Measurements from ENCODE around the gene TCP1. TPM values are rescaled to one million over a fixed set of nuclear protein-coding genes. Genes with fewer than 3 reads are reported as not detected.
"Not testable (repeated sequence)": the region's sequence is repeated elsewhere in the genome, so short reads cannot be mapped to it uniquely, and the experiment has no call there.

The TCP1 gene
- total RNA-seq, 3 donors from 2014 or later (not counting 1 experiment from before 2014, with no cell fraction given), result 192 to 230 (median 218) TPM

GRCh38 chr6:159745081-159745480 lies 44.3 kb downstream of the TCP1 start:
- no peak for ATAC-seq
- no peak for DNase-seq
- 90% methylated on average over 5 of the region's 7 CpGs for WGBS (ENCODE audit: insufficient coverage)
- no peak overlapping the region for H3K27ac ChIP-seq (ENCODE audit: low read length)
- H3K4me1 ChIP-seq (ENCODE audit: control insufficient read depth, insufficient read depth, low read length), result no peaks in the 10 kb centered on the region
- no peaks in the 10 kb centered on the region for H3K9me3 Mint-ChIP-seq
- peaks cover 15 to 16% of the 10 kb centered on the region in 2 donors for H3K4me1 Mint-ChIP-seq
- H3K4me3 ChIP-seq (ENCODE audit: low read length), result no peak overlapping the region
- no peak overlapping the region for H3K4me3 Mint-ChIP-seq
- no peaks in the 10 kb centered on the region for H3K9me3 ChIP-seq (ENCODE audit: control insufficient read depth, insufficient read depth, low read length)
- H3K27me3 Mint-ChIP-seq (ENCODE audit: low read depth in 2 of 2), result no peaks in the 10 kb centered on the region
- H3K27ac Mint-ChIP-seq, result peak overlapping the region; percentile 51 to 79
- H3K36me3 Mint-ChIP-seq, result peaks cover 41% of the 10 kb centered on the region
- intact Hi-C loops (cut with micrococcal nuclease), result no loop called here
- TF ChIP-seq, protein P1, sequence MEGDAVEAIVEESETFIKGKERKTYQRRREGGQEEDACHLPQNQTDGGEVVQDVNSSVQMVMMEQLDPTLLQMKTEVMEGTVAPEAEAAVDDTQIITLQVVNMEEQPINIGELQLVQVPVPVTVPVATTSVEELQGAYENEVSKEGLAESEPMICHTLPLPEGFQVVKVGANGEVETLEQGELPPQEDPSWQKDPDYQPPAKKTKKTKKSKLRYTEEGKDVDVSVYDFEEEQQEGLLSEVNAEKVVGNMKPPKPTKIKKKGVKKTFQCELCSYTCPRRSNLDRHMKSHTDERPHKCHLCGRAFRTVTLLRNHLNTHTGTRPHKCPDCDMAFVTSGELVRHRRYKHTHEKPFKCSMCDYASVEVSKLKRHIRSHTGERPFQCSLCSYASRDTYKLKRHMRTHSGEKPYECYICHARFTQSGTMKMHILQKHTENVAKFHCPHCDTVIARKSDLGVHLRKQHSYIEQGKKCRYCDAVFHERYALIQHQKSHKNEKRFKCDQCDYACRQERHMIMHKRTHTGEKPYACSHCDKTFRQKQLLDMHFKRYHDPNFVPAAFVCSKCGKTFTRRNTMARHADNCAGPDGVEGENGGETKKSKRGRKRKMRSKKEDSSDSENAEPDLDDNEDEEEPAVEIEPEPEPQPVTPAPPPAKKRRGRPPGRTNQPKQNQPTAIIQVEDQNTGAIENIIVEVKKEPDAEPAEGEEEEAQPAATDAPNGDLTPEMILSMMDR (IDR thresholded peaks at IDR 0.05), result no peak
- H3K36me3 ChIP-seq (ENCODE audit: control insufficient read depth, insufficient read depth, low read length), result peaks cover 98% of the 10 kb centered on the region
- no peaks in the 10 kb centered on the region for H3K27me3 ChIP-seq (ENCODE audit: control insufficient read depth, insufficient read depth, low read length)

- ATAC-seq, result no peak
- H3K9me3 Mint-ChIP-seq, result no peaks in the 10 kb centered on the region
- H3K27me3 Mint-ChIP-seq (ENCODE audit: low read depth in 2 of 2), result no peaks in the 10 kb centered on the region
- DNase-seq, result no peak
- peaks cover 30 to 31% of the 10 kb centered on the region in 2 donors for H3K4me1 Mint-ChIP-seq
- intact Hi-C loops (cut with micrococcal nuclease), result loop anchor here (5.0 kb wide), 1 partner anchor 45 kb away; the partner anchor contains the start of gene TCP1
- Histone ChIP-seq H3K4me3 (ENCODE audit: low read length) (no peak overlapping the region), H3K4me1 (ENCODE audit: control insufficient read depth, insufficient read depth, low read length) (no peaks in the 10 kb centered on the region), H3K9me3 (ENCODE audit: control insufficient read depth, insufficient read depth, low read length) (no peaks in the 10 kb centered on the region), H3K27me3 (ENCODE audit: control insufficient read depth, insufficient read depth, low read length) (no peaks in the 10 kb centered on the region), H3K27ac (ENCODE audit: low read length) (no peak overlapping the region), H3K36me3 (ENCODE audit: control insufficient read depth, insufficient read depth, low read length) (peaks cover 86% of the 10 kb centered on the region)
- TF ChIP-seq, protein P1 (IDR thresholded peaks at IDR 0.05), result no peak
- H3K36me3 Mint-ChIP-seq, result peaks cover 26% of the 10 kb centered on the region
- H3K4me3 Mint-ChIP-seq, result no peak overlapping the region
- 86% methylated on average over 1 of the region's 1 CpG for WGBS (ENCODE audit: insufficient coverage)
- peak overlapping the region in 1 of 2 donors; percentile 71 for H3K27ac Mint-ChIP-seq
These were observed 47.2 kb downstream of the TCP1 start for GRCh38 chr6:159742165-159742564.

DNA sequence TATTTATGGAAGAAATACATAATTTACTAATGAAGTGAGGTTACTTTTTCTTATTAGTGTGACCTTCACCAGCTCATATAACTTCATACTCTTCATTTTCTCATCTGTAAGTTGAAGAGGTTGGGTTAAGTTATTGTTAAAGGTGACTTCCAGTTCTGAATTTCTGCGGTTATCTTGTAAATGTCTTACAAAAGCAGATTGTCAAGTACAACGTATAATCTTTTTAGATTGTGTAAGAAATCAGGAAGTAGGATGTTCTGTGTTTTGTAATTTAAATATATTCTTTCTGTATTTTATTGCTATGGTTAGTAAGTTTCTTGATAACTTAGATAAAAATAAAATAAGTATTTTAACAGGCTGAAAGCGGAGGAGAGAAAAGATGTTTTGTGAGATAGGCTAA lies 50.1 kb downstream of the TCP1 start:
- Mint-ChIP-seq H3K4me1 (peaks cover 15 to 26% of the 10 kb centered on the region in 2 donors), H3K36me3 (peaks cover 9% of the 10 kb centered on the region), H3K27ac (peak overlapping the region; percentile 15 to 71), H3K27me3 (ENCODE audit: low read depth in 2 of 2) (no peaks in the 10 kb centered on the region), H3K9me3 (no peaks in the 10 kb centered on the region), H3K4me3 (no peak overlapping the region)
- peaks cover 60% of the 10 kb centered on the region for H3K36me3 ChIP-seq (ENCODE audit: control insufficient read depth, insufficient read depth, low read length)
- 63% methylated on average over 2 of the region's 3 CpGs for WGBS (ENCODE audit: insufficient coverage)
- no peaks in the 10 kb centered on the region for H3K27me3 ChIP-seq (ENCODE audit: control insufficient read depth, insufficient read depth, low read length)
- DNase-seq (no peak), ATAC-seq (no peak)
- no peak overlapping the region for H3K27ac ChIP-seq (ENCODE audit: low read length)
- peaks cover 4% of the 10 kb centered on the region for H3K4me1 ChIP-seq (ENCODE audit: control insufficient read depth, insufficient read depth, low read length)
- intact Hi-C loops (cut with micrococcal nuclease), result no loop called here
- H3K9me3 ChIP-seq (ENCODE audit: control insufficient read depth, insufficient read depth, low read length), result no peaks in the 10 kb centered on the region
- TF ChIP-seq, protein P1 (IDR thresholded peaks at IDR 0.05), result no peak
- no peak overlapping the region for H3K4me3 ChIP-seq (ENCODE audit: low read length)

DNA sequence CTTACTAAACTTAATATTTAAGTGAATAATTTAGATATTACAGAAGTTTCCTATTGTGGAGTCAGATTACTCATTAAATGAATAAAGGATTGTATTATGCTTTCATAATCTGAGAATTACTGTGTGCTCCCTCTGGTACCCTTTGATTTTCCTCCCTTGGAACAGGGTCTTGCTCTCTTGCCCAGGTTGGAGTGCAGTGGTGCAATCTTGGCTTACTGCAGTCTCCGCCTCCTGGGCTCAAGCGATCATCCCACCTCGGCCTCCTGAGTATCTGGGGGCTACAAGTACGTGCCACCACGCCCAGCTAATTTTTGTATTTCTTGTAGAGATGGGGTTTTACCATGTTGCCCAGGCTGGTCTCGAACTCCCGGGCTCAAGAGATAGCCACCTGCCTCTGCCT lies 52.5 kb downstream of the TCP1 start:
- Mint-ChIP-seq H3K27ac (no peak overlapping the region), H3K4me1 (peaks cover 24 to 38% of the 10 kb centered on the region in 2 donors), H3K27me3 (ENCODE audit: low read depth in 2 of 2) (no peaks in the 10 kb centered on the region), H3K4me3 (no peak overlapping the region), H3K36me3 (no peaks in the 10 kb centered on the region), H3K9me3 (no peaks in the 10 kb centered on the region)
- H3K36me3 ChIP-seq (ENCODE audit: control insufficient read depth, insufficient read depth, low read length), result peaks cover 35% of the 10 kb centered on the region
- no peak overlapping the region for H3K27ac ChIP-seq (ENCODE audit: low read length)
- ATAC-seq (no peak), DNase-seq (no peak)
- no peak overlapping the region for H3K4me3 ChIP-seq (ENCODE audit: low read length)
- TF ChIP-seq, protein P1 (IDR thresholded peaks at IDR 0.05), result no peak
- 83% methylated on average over 6 of the region's 7 CpGs for WGBS (ENCODE audit: insufficient coverage)
- peaks cover 17% of the 10 kb centered on the region for H3K4me1 ChIP-seq (ENCODE audit: control insufficient read depth, insufficient read depth, low read length)
- intact Hi-C loops (cut with micrococcal nuclease), result no loop called here
- H3K27me3 ChIP-seq (ENCODE audit: control insufficient read depth, insufficient read depth, low read length), result no peaks in the 10 kb centered on the region
- H3K9me3 ChIP-seq (ENCODE audit: control insufficient read depth, insufficient read depth, low read length), result no peaks in the 10 kb centered on the region

DNA sequence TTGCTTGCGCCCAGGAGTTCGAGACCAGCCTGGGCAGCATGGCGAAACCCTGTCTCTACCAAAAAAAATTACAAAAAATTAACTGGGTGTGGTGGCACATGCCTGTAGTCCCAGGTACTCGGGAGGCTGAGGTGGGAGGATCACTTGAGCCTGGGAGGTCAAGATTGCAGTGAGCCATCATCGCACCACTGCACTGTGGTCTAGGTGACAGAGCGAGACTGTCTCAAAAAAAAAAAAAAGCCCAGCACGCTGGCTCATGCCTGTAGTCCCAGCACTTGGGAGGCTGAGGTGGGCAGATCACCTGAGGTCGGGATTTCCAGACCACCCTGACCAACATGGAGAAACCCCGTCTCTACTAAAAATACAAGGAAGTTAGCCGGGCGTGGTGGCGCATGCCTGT lies 56.0 kb downstream of the TCP1 start:
- H3K27ac ChIP-seq (ENCODE audit: low read length); H3K4me3 Mint-ChIP-seq; H3K36me3 ChIP-seq (ENCODE audit: control insufficient read depth, insufficient read depth, low read length); H3K9me3 Mint-ChIP-seq; DNase-seq; intact Hi-C loops (cut with micrococcal nuclease); H3K27me3 ChIP-seq (ENCODE audit: control insufficient read depth, insufficient read depth, low read length); H3K4me3 ChIP-seq (ENCODE audit: low read length); H3K27me3 Mint-ChIP-seq (ENCODE audit: low read depth in 2 of 2); H3K9me3 ChIP-seq (ENCODE audit: control insufficient read depth, insufficient read depth, low read length); H3K36me3 Mint-ChIP-seq: not testable (repeated sequence)
- Mint-ChIP-seq H3K4me1 (peaks cover 46 to 50% of the 10 kb centered on the region in 2 donors), H3K27ac (peak overlapping the region; percentile 76 to 79)
- peak in 2 of 3 donors; percentile 57 to 65 for ATAC-seq
- WGBS (ENCODE audit: insufficient coverage), result 77% methylated on average over 11 of the region's 12 CpGs
- peaks cover 26% of the 10 kb centered on the region for H3K4me1 ChIP-seq (ENCODE audit: control insufficient read depth, insufficient read depth, low read length)
